GM19240 (cell line): ENCODE measurements around the gene ARHGEF11.
A peak's percentile ranks its signal among the peaks of the same experiment; 100 is the strongest.

Experiments
- DNase-seq: peaks from one replicate; pipeline ENCODE4 v3.0.0; 2011; ENCODE audit warnings: low spot score; ENCODE audit not compliant: insufficient read length

The ARHGEF11 gene

GRCh38 chr1:156910309-156910782 is 135.2 kb downstream of the ARHGEF11 start:
- DNase-seq, result peak; percentile 69

GRCh38 chr1:156909671-156910070 is 135.9 kb downstream of the ARHGEF11 start:
- no peak for DNase-seq

GRCh38 chr1:156908955-156909354 is 136.6 kb downstream of the ARHGEF11 start:
- DNase-seq, result no peak

GRCh38 chr1:156908541-156908940 is 137.0 kb downstream of the ARHGEF11 start:
- DNase-seq, result no peak

- no peak for DNase-seq
Measured at GRCh38 chr1:156906206-156906906, 139.2 kb downstream of the ARHGEF11 start.

GRCh38 chr1:156905651-156906050 is 139.9 kb downstream of the ARHGEF11 start:
- no peak for DNase-seq

GRCh38 chr1:156905176-156905575 is 140.4 kb downstream of the ARHGEF11 start:
- DNase-seq, result no peak

- no peak for DNase-seq
Measured at GRCh38 chr1:156904187-156904959, 141.2 kb downstream of the ARHGEF11 start.

- DNase-seq, result no peak
Measured at GRCh38 chr1:156903328-156904091, 142.0 kb downstream of the ARHGEF11 start.

- DNase-seq, result no peak
Measured at GRCh38 chr1:156901966-156902915, 143.3 kb downstream of the ARHGEF11 start.

GRCh38 chr1:156901590-156901900 is 144.0 kb downstream of the ARHGEF11 start:
- DNase-seq, result no peak

GRCh38 chr1:156900896-156901589 is 144.5 kb downstream of the ARHGEF11 start:
- DNase-seq, result no peak

GRCh38 chr1:156899956-156900718 is 145.4 kb downstream of the ARHGEF11 start:
- no peak for DNase-seq

GRCh38 chr1:156898971-156899664 is 146.4 kb downstream of the ARHGEF11 start:
- no peak for DNase-seq

GRCh38 chr1:156898161-156898566 is 147.4 kb downstream of the ARHGEF11 start:
- DNase-seq, result no peak

GRCh38 chr1:156897078-156897825 is 148.3 kb downstream of the ARHGEF11 start:
- no peak for DNase-seq

- no peak for DNase-seq
Measured at GRCh38 chr1:156896490-156897033, 149.0 kb downstream of the ARHGEF11 start.

GRCh38 chr1:156895927-156896326 is 149.6 kb downstream of the ARHGEF11 start:
- DNase-seq, result no peak
